ENCODE results near the gene WEE1. TPM values are rescaled to one million over a fixed set of nuclear protein-coding genes. Genes with fewer than 3 reads are reported as not detected.

The WEE1 gene
- total and polyA plus RNA-seq, 2 experiments from 2014 or later: 79.2 to 101 TPM

- peak overlapping the region; percentile 13 for H3K4me2 ChIP-seq
Measured at GRCh38 chr11:9550191-9550628, 23.3 kb upstream of the WEE1 start.

GRCh38 chr11:9561279-9561982 is 12.0 kb upstream of the WEE1 start:
- no peak for DNase-seq (ENCODE audit: low spot score)
- no peak overlapping the region for H3K4me2 ChIP-seq
- H4K20me1 ChIP-seq (ENCODE audit: insufficient read depth, poor library complexity, severe bottlenecking): no peaks in the 10 kb centered on the region
- H2AFZ ChIP-seq: no peak overlapping the region
- no peak overlapping the region for H3K27ac ChIP-seq
- H3K9me3 ChIP-seq (ENCODE audit: low read depth): no peaks in the 10 kb centered on the region
- WGBS (ENCODE audit: low lambda C conversion rate, missing lambda C conversion rate): 93% methylated on average over 2 of the region's 2 CpGs
- no peaks in the 10 kb centered on the region for H3K79me2 ChIP-seq
- H3K4me3 ChIP-seq: no peak overlapping the region
- no peaks in the 10 kb centered on the region for H3K27me3 ChIP-seq
- TF ChIP-seq EZH2phosphoT487 (IDR thresholded peaks at IDR 0.05; ENCODE audit: low read depth, severe bottlenecking, unreplicated experiment) (no peak), EZH2 (IDR thresholded peaks at IDR 0.05; ENCODE audit: borderline replicate concordance) (no peak), CTCF (IDR thresholded peaks at IDR 0.05; ENCODE audit: poor library complexity) (no peak)
- peaks cover 9% of the 10 kb centered on the region for H3K4me1 ChIP-seq (ENCODE audit: insufficient read depth)
- H3K9me2 ChIP-seq (replicated peaks; ENCODE audit: insufficient read depth): no peaks in the 10 kb centered on the region
- no peaks in the 10 kb centered on the region for H3K36me3 ChIP-seq (replicated peaks; ENCODE audit: insufficient read depth, low read depth)

More at GRCh38 chr11:9550191-9550628, 23.3 kb upstream of the WEE1 start:
- DNase-seq (ENCODE audit: low spot score): no peak
- peak overlapping the region; percentile 65 for H3K27ac ChIP-seq
- no peaks in the 10 kb centered on the region for H3K9me2 ChIP-seq (replicated peaks; ENCODE audit: insufficient read depth)
- no peaks in the 10 kb centered on the region for H3K27me3 ChIP-seq
- TF ChIP-seq EZH2 (IDR thresholded peaks at IDR 0.05; ENCODE audit: borderline replicate concordance) (no peak), EZH2phosphoT487 (IDR thresholded peaks at IDR 0.05; ENCODE audit: low read depth, severe bottlenecking, unreplicated experiment) (no peak), CTCF (IDR thresholded peaks at IDR 0.05; ENCODE audit: poor library complexity) (no peak)
- H4K20me1 ChIP-seq (ENCODE audit: insufficient read depth, poor library complexity, severe bottlenecking): no peaks in the 10 kb centered on the region
- H3K4me1 ChIP-seq (ENCODE audit: insufficient read depth): no peaks in the 10 kb centered on the region
- H3K4me3 ChIP-seq: no peak overlapping the region
- H3K36me3 ChIP-seq (replicated peaks; ENCODE audit: insufficient read depth, low read depth): no peaks in the 10 kb centered on the region
- WGBS (ENCODE audit: low lambda C conversion rate, missing lambda C conversion rate): 38% methylated on average over 8 of the region's 8 CpGs
- H3K9me3 ChIP-seq (ENCODE audit: low read depth): no peaks in the 10 kb centered on the region
- H2AFZ ChIP-seq: no peak overlapping the region
- no peaks in the 10 kb centered on the region for H3K79me2 ChIP-seq

- Histone ChIP-seq H3K9me2 (replicated peaks; ENCODE audit: insufficient read depth) (no peaks in the 10 kb centered on the region), H3K4me2 (no peak overlapping the region), H3K4me3 (no peak overlapping the region), H3K79me2 (no peaks in the 10 kb centered on the region), H3K27me3 (no peaks in the 10 kb centered on the region), H4K20me1 (ENCODE audit: insufficient read depth, poor library complexity, severe bottlenecking) (no peaks in the 10 kb centered on the region), H3K36me3 (replicated peaks; ENCODE audit: insufficient read depth, low read depth) (no peaks in the 10 kb centered on the region), H3K27ac (no peak overlapping the region), H3K4me1 (ENCODE audit: insufficient read depth) (peaks cover 22% of the 10 kb centered on the region), H3K9me3 (ENCODE audit: low read depth) (no peaks in the 10 kb centered on the region), H2AFZ (no peak overlapping the region)
- TF ChIP-seq EZH2 (IDR thresholded peaks at IDR 0.05; ENCODE audit: borderline replicate concordance): no peak
- TF ChIP-seq CTCF (IDR thresholded peaks at IDR 0.05; ENCODE audit: poor library complexity): no peak
- no peak for TF ChIP-seq EZH2phosphoT487 (IDR thresholded peaks at IDR 0.05; ENCODE audit: low read depth, severe bottlenecking, unreplicated experiment)
- DNase-seq (ENCODE audit: low spot score): no peak
Measured at GRCh38 chr11:9562716-9563115, 10.8 kb upstream of the WEE1 start.

Data from hepatocyte (in vitro differentiated cells).